Sciatic nerve (tissue), 2 donors: ENCODE results near the gene NMT1. TPM values are rescaled to one million over a fixed set of nuclear protein-coding genes. Genes with fewer than 3 reads are reported as not detected.

Source experiments
- ATAC-seq: fragments of 200-7000 bp; cut with Tn5 transposase; one replicate; pipeline ENCODE4 v1.9.1; 2020; ENCODE audit warnings: mild to moderate bottlenecking, moderate library complexity
- DNase-seq: peaks from one replicate; pipeline ENCODE4 v3.0.0-alpha.2; 2020; ENCODE audit warnings: low spot score
- intact Hi-C: fragments of 100-400 bp; cut with DNase I; formaldehyde crosslinking; loops from one replicate; pipeline ENCODE4 v1.14.2; 2022
- total RNA-seq: library from RNA; stranded (reverse); fragmentation: NEBNext Ultra II Directional; extraction: Animal tissue kit (Norgen Biotek cat#: 25700); gene quantifications from one replicate; pipeline ENCODE4 v1.2.1, GENCODE V29; 2021
- donor health status: DM: no; HTN: no; CAD: no.
- donor health status: DM: no; HTN: no; CAD: no.

NMT1 gene
- total RNA-seq, 1 donor from 2014 or later, result 98.4 TPM

DNA sequence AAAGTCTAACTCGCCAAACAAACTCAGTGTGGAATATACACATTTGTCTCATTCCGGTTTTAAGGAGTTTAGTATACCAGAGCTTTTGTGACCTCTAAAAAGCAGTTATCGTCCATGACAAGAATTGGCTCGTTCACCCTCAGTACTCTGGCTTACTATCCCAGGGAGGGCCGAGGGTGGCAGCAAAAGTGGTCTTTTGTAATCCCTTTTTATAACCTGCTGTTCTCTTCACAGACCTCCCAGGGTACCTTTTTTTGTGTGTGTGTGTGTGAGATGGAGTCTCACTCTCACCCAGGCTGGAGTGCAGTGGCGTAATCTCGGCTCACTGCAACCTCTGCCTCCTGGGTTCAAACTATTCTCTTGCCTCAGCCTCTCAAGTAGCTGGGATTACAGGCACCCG is 8.9 kb downstream of the NMT1 start:
- intact Hi-C loops, result no loop called here
- DNase-seq, result no peak
- ATAC-seq, result no peak

DNA sequence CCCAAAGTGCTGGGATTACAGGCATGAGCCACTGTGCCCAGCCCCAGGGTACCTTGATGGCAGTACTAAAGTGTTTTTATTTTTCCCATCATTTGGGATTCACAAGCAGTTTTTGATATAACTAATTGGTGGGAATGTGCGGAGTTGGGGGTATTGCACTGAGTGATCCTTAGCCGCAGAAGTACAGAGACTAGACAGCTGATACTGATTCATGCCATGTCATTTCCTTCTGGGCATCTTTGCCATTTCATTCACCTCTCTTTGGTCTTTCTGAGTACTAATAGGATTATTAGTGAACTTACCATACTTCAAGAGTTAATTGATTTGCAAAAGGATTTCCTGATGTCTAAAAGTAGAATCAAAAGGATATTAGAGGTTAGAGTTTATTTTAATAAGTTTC is 9.7 kb downstream of the NMT1 start:
- ATAC-seq (no peak), DNase-seq (no peak)
- intact Hi-C loops, result no loop called here

DNA sequence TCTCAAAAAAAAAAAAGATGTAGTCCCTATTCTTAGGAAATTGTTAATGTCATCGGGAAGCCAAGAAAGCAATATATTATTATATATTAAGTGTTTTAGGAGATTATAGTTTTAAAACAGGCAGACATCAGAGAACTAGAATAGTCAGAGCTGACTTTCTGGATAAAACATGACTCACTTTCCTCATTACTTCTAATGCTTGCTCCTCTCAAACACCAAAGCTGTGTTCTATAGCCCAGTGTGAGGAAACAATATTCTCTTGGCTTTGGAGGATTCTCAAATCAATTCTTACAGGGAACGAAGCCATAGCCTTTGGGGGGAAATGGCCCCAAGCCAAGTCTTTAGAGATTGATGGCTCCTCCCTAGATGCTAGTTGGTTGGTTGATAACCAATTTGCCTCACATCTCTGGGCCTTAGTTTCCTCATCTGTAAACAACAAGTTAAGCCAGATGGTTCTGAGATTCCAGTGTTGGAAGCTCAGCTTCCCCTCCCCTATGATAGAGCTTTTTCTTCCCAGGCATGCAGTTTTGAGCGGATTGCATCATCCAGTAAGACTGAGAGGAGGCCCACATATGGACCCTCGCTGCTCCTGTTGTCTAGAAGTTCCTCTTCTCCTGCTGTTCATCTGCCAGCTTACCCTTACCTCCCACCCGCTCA is 12.4 kb downstream of the NMT1 start:
- ATAC-seq (peak; percentile 95), DNase-seq (no peak)
- intact Hi-C loops, result no loop called here

DNA sequence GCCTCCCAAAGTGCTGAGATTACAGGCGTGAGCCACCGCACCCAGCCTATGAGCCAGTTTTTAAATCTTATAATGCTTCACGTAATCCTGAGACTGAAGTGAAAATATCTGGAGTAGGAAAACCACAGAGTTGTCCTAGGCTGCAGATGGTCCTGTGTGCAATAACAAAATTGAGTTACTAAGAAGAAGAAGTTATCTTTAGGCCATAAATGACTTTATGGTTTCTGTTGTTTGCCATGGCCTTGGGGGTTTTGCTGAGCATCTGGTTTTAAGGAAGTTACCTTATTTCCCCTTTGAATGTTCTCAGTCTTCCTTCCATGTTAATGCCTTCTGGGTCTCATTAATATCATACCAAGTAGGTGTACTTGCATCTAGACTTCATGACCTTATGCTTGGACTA is 16.5 kb downstream of the NMT1 start:
- DNase-seq (no peak), ATAC-seq (no peak)
- intact Hi-C loops, result no loop called here

DNA sequence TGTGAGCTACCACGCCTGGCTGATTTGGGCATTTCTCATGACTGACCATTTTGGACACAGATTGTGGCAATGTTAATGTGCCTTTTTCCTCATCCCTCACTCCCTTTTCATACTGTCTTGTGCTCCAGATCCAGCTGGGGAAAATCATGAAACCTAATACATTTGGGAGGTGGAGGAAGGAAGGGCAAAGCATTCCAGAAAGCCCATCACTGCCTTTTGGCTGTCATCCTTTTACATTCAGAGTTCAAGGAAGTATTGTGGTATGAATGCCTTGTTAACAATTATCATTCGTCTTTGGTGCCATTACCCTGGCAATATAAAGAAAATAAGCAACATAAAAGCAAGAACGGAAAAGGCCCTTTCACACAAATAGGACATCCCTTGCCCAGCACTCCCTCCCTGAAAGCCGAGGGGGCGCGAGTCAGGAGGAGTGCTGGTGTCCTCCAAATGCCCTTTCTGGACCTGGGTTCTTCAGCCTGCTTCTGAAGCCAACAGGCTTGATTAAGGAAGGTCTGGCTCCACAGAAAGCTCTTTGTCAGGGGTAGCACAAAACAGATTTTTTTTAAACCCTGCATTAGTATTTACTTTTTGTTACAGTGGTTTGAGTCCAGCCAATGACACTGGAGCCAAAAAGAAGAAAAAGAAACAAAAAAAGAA is 20.1 kb downstream of the NMT1 start:
- ATAC-seq, result no peak
- no peak for DNase-seq
- intact Hi-C loops, result no loop called here

- intact Hi-C loops, result no loop called here
- ATAC-seq (no peak), DNase-seq (no peak)
Observed at GRCh38 chr17:45086391-45086790, 25.3 kb downstream of the NMT1 start.

- intact Hi-C loops, result no loop called here
- DNase-seq (no peak), ATAC-seq (no peak)
Observed at GRCh38 chr17:45086865-45087503, 25.9 kb downstream of the NMT1 start.

DNA sequence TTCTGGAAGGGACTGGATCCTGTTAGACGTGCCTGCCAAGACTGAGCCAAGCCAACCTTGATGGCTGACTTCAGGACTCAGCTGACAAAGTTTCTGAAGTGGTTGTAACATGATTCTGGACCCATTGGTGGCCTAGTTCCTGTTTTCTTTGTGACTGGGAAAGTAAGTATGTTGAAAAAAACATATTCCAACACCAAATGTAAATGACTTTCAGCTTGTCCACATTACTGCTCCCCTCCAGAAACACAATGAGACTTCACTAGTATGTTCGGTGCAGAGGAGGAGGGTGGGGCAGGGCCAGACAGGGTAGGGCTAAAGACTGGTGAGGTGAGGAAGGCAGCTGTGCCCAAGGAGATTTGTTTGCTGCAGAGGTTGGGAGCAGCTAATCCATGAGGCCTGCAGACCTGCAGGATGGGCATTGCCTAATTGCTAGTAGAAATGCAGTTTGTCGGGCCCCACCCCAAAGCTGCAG is 26.4 kb downstream of the NMT1 start:
- DNase-seq (no peak), ATAC-seq (no peak)
- intact Hi-C loops, result no loop called here

- DNase-seq (no peak), ATAC-seq (no peak)
- intact Hi-C loops, result no loop called here
Observed at GRCh38 chr17:45087978-45088377, 26.9 kb downstream of the NMT1 start.

- ATAC-seq (no peak), DNase-seq (no peak)
- intact Hi-C loops, result no loop called here
Observed at GRCh38 chr17:45088741-45089140, 27.6 kb downstream of the NMT1 start.

DNA sequence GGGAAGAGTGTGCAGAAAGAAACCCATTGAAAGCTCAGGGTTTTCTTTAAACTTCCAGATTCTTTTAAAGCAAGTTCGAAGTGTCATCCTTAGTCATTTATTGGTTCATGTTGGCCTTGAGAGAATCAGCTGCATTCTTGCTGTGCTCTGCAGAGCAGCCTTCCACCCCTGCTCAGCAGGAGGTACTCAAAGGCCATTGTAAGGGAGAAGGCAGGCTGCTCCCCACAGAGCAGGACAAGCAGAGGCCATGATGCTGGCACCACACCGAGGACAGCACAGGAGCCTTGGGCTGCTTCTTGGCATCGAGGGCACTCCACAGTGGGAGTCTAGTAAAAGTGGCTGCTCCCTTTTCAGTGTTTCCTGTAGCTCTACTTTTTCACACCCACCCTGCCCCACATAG is 29.6 kb downstream of the NMT1 start:
- ATAC-seq, result no peak
- intact Hi-C loops, result no loop called here
- no peak for DNase-seq

DNA sequence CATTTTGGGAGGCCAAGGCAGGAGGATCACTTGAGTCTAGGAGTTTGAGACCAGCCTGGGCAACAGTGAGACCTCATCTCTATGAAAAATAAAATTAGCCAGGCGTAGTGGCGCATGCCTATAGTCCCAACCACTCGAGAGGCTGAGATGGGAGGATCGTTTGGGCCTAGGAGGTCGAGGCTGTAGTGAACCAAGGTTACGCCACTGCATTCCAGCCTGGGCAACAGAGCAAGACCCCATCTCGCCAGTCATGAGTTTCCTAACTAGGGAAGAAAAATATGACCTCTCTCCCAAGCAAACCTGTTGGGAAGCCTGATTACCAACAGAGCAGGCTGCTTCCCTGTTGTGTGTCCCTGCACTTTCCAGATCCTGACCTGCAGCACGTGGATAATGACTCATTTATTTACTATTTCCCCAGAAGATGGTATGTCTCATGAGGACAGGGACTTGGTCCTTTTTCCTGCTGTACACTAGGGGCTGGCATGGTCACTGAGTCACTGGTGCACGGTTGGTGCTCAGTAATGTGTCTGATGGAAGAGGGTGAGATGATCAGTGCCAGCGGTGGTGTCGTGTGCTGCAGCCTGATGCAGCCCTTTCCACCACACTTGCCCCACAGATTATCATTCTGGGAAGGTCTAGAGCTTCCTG is 30.8 kb downstream of the NMT1 start:
- intact Hi-C loops, result no loop called here
- DNase-seq (no peak), ATAC-seq (no peak)

- peak; percentile 85 for DNase-seq
- intact Hi-C loops, result no loop called here
- ATAC-seq, result peak; percentile 96
Observed at GRCh38 chr17:45092911-45093430, 31.9 kb downstream of the NMT1 start.

GRCh38 chr17:45093444-45094110 is 32.5 kb downstream of the NMT1 start:
- no peak for DNase-seq
- intact Hi-C loops, result no loop called here
- peak; percentile 88 for ATAC-seq

GRCh38 chr17:45096141-45096540 is 35.0 kb downstream of the NMT1 start:
- no peak for ATAC-seq
- no peak for DNase-seq
- intact Hi-C loops, result no loop called here

DNA sequence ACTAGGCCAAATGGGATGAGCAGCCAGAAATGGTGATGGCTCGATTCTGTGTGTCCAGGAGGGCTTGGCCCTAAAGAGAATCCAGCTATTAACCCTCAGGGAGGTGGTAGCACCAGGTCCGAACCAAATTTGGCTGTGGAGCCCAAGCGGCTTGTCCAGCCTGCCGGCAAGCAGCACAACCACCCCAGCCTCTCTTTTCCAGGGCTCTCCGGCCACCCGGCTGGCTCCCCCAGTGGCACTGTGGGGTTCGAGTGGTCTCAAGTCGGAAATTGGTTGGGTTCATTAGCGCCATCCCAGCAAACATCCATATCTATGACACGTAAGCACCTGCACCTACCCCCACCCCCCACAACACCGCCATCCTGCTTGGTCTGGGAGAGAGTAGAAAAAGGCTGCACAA is 35.8 kb downstream of the NMT1 start:
- intact Hi-C loops, result no loop called here
- ATAC-seq, result no peak
- no peak for DNase-seq

GRCh38 chr17:45098081-45098868 is 37.2 kb downstream of the NMT1 start:
- intact Hi-C loops, result no loop called here
- DNase-seq (no peak), ATAC-seq (no peak)

DNA sequence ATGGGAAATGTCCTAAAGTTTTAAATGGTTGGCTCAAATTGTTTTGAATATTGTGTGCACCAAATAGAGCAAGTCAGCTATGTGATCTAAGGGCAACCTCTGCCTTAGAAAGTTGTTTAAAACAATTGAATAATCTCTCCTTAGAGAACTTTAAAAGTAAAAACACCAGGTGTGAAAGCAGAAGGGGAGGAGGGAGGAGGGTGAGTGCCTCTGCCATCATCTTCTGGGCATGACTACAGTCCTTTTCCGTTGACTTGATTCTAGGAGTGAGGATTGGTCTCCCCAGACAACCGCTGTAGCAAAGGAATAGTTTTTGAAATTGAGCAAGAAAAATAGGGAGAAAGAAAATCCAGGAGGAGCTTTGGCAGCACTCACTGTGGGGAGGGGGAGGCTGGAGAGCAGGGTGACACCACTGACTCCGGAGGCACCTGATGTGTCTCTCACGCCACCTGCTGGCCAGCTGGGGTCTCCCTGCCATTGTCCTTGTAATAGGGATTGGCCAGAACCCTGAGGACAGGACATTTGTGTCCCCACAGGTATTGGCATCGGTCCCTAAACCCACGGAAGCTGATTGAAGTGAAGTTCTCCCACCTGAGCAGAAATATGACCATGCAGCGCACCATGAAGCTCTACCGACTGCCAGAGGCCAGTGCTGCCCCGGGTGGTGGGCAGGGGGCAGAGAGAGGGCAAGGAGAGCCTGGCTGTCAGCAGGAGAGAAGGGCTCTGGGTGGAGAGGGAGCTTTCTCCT is 37.9 kb downstream of the NMT1 start:
- intact Hi-C loops, result no loop called here
- ATAC-seq (peak; percentile 88), DNase-seq (peak; percentile 94)
